Measurements from ENCODE around the gene SYT1. TPM values are rescaled to one million over a fixed set of nuclear protein-coding genes. Genes with fewer than 3 reads are reported as not detected.

SYT1 gene
- total RNA-seq, 1 donor from 2014 or later: 33.2 TPM

DNA sequence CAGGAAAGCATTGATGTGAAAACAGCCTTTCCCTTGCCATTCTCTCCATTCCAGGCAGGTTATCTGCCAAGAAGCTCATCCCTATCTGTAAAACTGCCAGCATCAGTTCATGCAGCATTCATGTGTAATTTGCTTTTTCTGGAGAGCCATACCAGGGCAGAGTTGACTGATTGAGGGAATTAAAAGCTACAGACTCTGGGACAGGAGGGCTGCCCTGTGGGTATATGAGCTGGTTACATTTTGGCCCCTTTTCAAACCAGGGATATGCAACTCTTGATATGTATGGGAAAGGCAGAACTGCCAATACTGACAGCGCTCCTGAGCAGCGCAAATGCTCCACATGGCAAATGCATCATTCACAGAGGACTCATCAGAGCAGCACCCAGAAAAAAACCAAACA is 53.7 kb downstream of the SYT1 start:
- H3K27me3 ChIP-seq (ENCODE audit: insufficient read depth, low read length): no peaks in the 10 kb centered on the region
- Mint-ChIP-seq H3K4me1 (ENCODE audit: low read depth, unreplicated experiment) (peaks cover 28% of the 10 kb centered on the region), H3K27me3 (ENCODE audit: low read depth, unreplicated experiment) (no peaks in the 10 kb centered on the region), H3K36me3 (ENCODE audit: low read depth, unreplicated experiment) (no peaks in the 10 kb centered on the region), H3K27ac (ENCODE audit: unreplicated experiment) (peak overlapping the region; percentile 77), H3K9me3 (ENCODE audit: unreplicated experiment) (no peaks in the 10 kb centered on the region), H3K4me3 (ENCODE audit: unreplicated experiment) (no peak overlapping the region)
- H3K4me3 ChIP-seq (ENCODE audit: insufficient read depth, low read depth, low read length): no peak overlapping the region
- H3K27ac ChIP-seq (ENCODE audit: low read depth, low read length): no peak overlapping the region
- H4K20me1 ChIP-seq (ENCODE audit: insufficient read depth, low read length): no peaks in the 10 kb centered on the region
- no peak overlapping the region for H3K4me2 ChIP-seq (ENCODE audit: low read length)
- H3K9me3 ChIP-seq (ENCODE audit: insufficient read depth, low read depth, low read length): no peaks in the 10 kb centered on the region
- H2AFZ ChIP-seq (ENCODE audit: low read depth, low read length): no peak overlapping the region
- no peaks in the 10 kb centered on the region for H3K36me3 ChIP-seq (ENCODE audit: insufficient read depth, low read length)
- H3K4me1 ChIP-seq (ENCODE audit: insufficient read depth, low read length): peaks cover 6% of the 10 kb centered on the region
- H3K79me2 ChIP-seq (ENCODE audit: insufficient read depth, low read length): no peaks in the 10 kb centered on the region
- FAIRE-seq (no peak), DNase-seq (ENCODE audit: low read depth) (no peak)
- no peak for TF ChIP-seq EZH2 (IDR thresholded peaks at IDR 0.05; ENCODE audit: insufficient read depth, low read length)
- TF ChIP-seq, protein P1, sequence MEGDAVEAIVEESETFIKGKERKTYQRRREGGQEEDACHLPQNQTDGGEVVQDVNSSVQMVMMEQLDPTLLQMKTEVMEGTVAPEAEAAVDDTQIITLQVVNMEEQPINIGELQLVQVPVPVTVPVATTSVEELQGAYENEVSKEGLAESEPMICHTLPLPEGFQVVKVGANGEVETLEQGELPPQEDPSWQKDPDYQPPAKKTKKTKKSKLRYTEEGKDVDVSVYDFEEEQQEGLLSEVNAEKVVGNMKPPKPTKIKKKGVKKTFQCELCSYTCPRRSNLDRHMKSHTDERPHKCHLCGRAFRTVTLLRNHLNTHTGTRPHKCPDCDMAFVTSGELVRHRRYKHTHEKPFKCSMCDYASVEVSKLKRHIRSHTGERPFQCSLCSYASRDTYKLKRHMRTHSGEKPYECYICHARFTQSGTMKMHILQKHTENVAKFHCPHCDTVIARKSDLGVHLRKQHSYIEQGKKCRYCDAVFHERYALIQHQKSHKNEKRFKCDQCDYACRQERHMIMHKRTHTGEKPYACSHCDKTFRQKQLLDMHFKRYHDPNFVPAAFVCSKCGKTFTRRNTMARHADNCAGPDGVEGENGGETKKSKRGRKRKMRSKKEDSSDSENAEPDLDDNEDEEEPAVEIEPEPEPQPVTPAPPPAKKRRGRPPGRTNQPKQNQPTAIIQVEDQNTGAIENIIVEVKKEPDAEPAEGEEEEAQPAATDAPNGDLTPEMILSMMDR (IDR thresholded peaks at IDR 0.05; ENCODE audit: insufficient read depth, low read depth, low read length): no peak
- H3K9ac ChIP-seq (ENCODE audit: low read length): no peak overlapping the region

DNA sequence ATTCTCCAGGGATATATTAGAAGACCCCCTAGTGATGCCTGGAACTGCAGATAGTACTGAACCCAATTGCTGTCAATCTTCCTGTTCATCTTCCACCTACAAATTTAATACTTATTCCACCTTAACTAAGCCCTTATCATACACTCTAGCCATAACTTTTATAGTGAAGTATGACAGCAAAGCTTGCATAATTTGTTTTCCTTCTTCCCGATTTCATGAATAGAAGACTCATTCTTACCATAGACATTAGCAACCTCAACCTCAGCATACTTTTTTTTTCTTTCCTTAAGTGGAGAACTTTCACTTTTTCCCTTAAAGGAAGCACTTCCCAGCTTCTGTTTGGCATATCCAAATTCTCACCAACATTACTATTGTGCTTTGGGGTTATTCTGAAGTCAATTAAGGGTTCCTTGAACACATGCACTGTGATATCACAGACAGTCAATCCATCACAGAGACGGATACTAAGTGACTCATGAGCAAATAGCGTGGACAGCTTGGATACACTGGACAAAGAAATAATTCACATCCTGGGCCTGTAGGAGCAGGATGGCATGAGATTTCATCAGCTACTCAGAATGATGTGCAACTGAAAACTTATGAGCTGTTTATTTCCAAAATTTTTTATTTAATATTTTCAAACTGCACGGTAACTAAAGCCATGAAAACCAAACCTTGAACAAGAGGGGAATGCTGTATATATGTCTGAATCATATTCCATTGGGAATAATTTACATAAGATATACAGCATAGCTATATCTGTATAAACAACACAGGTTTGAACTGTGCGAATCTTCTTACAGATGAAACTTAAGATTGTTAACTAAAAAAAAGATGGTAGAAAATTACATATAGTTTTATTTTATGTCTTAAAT is 63.9 kb downstream of the SYT1 start:
- H3K27me3 Mint-ChIP-seq (ENCODE audit: low read depth, unreplicated experiment): no peaks in the 10 kb centered on the region
- peaks cover 5% of the 10 kb centered on the region for H3K4me1 Mint-ChIP-seq (ENCODE audit: low read depth, unreplicated experiment)
- H3K27ac Mint-ChIP-seq (ENCODE audit: unreplicated experiment): peak overlapping the region; percentile 88
- Histone ChIP-seq H3K9me3 (ENCODE audit: insufficient read depth, low read depth, low read length) (no peaks in the 10 kb centered on the region), H3K79me2 (ENCODE audit: insufficient read depth, low read length) (no peaks in the 10 kb centered on the region), H3K4me1 (ENCODE audit: insufficient read depth, low read length) (peaks cover 5% of the 10 kb centered on the region), H2AFZ (ENCODE audit: low read depth, low read length) (peak overlapping the region; percentile 8), H3K9ac (ENCODE audit: low read length) (no peak overlapping the region), H4K20me1 (ENCODE audit: insufficient read depth, low read length) (no peaks in the 10 kb centered on the region), H3K4me2 (ENCODE audit: low read length) (peak overlapping the region; percentile 60), H3K36me3 (ENCODE audit: insufficient read depth, low read length) (no peaks in the 10 kb centered on the region), H3K27me3 (ENCODE audit: insufficient read depth, low read length) (no peaks in the 10 kb centered on the region), H3K4me3 (ENCODE audit: insufficient read depth, low read depth, low read length) (no peak overlapping the region), H3K27ac (ENCODE audit: low read depth, low read length) (peak overlapping the region; percentile 53)
- TF ChIP-seq, protein P1 (IDR thresholded peaks at IDR 0.05; ENCODE audit: insufficient read depth, low read depth, low read length): no peak
- FAIRE-seq (no peak), DNase-seq (ENCODE audit: low read depth) (peak; percentile 98)
- no peaks in the 10 kb centered on the region for H3K36me3 Mint-ChIP-seq (ENCODE audit: low read depth, unreplicated experiment)
- H3K4me3 Mint-ChIP-seq (ENCODE audit: unreplicated experiment): no peak overlapping the region
- H3K9me3 Mint-ChIP-seq (ENCODE audit: unreplicated experiment): no peaks in the 10 kb centered on the region

DNA sequence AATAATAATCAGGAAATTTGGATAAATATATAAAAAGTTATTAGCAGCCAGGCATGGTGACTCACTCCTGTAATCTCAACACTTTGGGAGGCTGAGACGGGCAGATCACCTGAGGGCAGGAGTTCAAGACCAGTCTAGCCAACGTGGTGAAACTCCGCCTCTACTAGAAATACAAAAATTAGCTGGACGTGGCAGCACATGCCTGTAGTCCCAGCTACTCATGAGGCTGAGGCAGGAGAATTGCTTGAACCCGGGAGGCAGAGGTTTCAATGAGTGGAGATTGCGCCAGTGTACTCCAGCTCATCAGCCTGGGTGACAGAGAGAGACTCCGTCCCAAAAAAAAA is 64.5 kb downstream of the SYT1 start:
- no peaks in the 10 kb centered on the region for H3K27me3 Mint-ChIP-seq (ENCODE audit: low read depth, unreplicated experiment)
- FAIRE-seq: no peak
- no peaks in the 10 kb centered on the region for H4K20me1 ChIP-seq (ENCODE audit: insufficient read depth, low read length)
- H3K4me1 Mint-ChIP-seq (ENCODE audit: low read depth, unreplicated experiment): peaks cover 5% of the 10 kb centered on the region
- H3K9ac ChIP-seq (ENCODE audit: low read length): no peak overlapping the region
- no peak overlapping the region for H3K4me2 ChIP-seq (ENCODE audit: low read length)
- H2AFZ ChIP-seq (ENCODE audit: low read depth, low read length): no peak overlapping the region
- no peaks in the 10 kb centered on the region for H3K9me3 Mint-ChIP-seq (ENCODE audit: unreplicated experiment)
- peak overlapping the region; percentile 53 for H3K27ac ChIP-seq (ENCODE audit: low read depth, low read length)
- no peaks in the 10 kb centered on the region for H3K36me3 ChIP-seq (ENCODE audit: insufficient read depth, low read length)
- peaks cover 5% of the 10 kb centered on the region for H3K4me1 ChIP-seq (ENCODE audit: insufficient read depth, low read length)
- no peaks in the 10 kb centered on the region for H3K36me3 Mint-ChIP-seq (ENCODE audit: low read depth, unreplicated experiment)
- H3K27ac Mint-ChIP-seq (ENCODE audit: unreplicated experiment): no peak overlapping the region
- H3K27me3 ChIP-seq (ENCODE audit: insufficient read depth, low read length): no peaks in the 10 kb centered on the region
- peak; percentile 33 for DNase-seq (ENCODE audit: low read depth)
- H3K79me2 ChIP-seq (ENCODE audit: insufficient read depth, low read length): no peaks in the 10 kb centered on the region
- TF ChIP-seq, protein P1 (IDR thresholded peaks at IDR 0.05; ENCODE audit: insufficient read depth, low read depth, low read length): no peak
- no peak for TF ChIP-seq EZH2 (IDR thresholded peaks at IDR 0.05; ENCODE audit: insufficient read depth, low read length)
- no peak overlapping the region for H3K4me3 ChIP-seq (ENCODE audit: insufficient read depth, low read depth, low read length)
- no peaks in the 10 kb centered on the region for H3K9me3 ChIP-seq (ENCODE audit: insufficient read depth, low read depth, low read length)
- no peak overlapping the region for H3K4me3 Mint-ChIP-seq (ENCODE audit: unreplicated experiment)

Measured in astrocyte (in vitro differentiated cells and primary cell).